ENCODE results near the gene IARS1.

The IARS1 gene

GRCh38 chr9:92293452-92294296 is at the start of gene IARS1:
TSS of gene IARS1 (minus strand) at chr9:92293697. CDS start at chr9:92289419, 4,278 bp downstream.
- peak; percentile 93 to 96 for DNase-seq

DNA sequence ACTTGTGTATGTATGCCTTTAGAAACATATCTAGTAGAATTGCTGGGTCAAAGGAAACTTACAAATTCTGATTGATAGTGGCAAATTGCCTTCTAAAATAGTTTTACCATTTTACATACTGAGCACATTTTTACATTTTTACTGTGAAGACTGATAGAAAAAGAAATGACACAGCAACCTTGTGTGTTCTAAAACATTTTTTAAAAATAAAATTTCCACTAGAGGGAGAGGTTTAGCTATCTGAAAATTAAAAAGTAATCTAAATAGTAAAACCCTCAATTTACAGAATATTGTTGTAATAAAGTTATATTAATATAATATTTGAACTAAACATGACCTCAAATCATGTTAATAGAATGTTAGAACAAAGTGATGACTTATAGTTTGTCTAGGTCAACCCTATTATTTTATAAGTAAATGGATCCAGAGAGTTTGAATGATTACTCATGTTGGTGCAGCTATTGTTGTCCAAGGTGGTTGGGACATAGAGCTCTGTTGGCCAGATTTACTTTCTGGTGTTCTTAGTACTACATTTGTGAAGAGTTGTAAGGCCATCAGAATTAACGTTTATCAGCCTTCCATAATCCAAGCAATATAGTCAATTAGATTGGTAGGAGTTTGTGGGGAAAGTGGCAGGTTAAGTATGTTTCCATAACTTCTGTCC is 49.5 kb upstream of the IARS1 start:
- DNase-seq = no peak

DNA sequence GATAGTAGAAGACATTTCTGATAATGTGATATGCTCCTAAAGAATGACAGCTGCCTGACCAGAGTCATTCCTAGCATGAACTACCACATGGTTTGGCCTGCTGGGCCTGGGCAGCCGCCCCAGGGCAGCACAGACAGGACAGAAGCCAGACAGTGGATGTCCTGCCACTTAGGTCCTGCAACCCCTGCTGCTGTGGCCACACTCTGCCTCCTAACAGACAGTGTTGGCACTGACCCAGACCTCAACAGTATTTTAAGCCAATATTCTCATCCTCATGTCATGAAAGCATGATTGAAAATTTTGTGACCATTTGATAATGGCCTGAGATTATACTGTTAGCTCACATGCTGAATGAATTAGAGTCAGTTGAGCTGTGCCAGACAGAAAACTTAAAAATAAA is 48.1 kb upstream of the IARS1 start:
- DNase-seq = no peak

GRCh38 chr9:92333282-92333634 is 39.8 kb upstream of the IARS1 start:
- DNase-seq = no peak

DNA sequence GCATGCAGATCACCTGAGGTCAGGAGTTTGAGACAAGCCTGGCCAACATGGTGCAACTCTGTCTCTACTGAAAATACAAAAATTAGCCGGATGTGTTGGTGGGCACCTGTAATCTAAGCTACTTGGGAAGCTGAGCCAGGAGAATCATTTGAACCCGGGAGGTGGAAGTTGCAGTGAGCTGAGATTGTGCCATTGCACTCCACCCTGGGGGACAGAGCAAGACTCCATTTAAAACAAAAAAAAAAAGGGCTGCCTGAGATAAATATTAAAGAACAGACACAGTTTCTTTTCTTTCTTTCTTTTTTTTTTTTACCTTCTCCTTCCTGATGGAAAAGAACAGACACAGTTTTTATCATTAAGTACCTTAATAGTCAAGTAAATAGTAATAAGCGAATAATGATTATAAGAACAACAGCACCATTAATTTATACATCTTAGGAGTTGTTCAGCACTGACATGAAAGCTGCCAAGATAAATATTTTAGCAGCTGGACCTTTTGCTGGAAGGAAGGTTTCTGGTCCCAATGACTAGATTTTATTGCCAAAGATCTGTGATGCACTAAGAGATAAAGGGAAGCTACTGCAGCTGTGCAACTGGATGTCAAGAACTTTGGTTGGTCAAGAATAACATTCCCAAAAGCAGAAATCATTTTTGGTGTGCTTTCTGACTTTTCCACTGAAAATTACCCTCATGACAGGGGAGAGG is 39.2 kb upstream of the IARS1 start:
- no peak for DNase-seq

GRCh38 chr9:92328225-92328624 is 34.7 kb upstream of the IARS1 start:
- peak in 1 of 2 experiments; percentile 46 for DNase-seq

GRCh38 chr9:92327283-92327850 is 33.9 kb upstream of the IARS1 start:
- no peak for DNase-seq

GRCh38 chr9:92325991-92326500 is 32.5 kb upstream of the IARS1 start:
- DNase-seq = no peak

- peak; percentile 58 to 94 for DNase-seq
Observed at GRCh38 chr9:92325269-92325990, 31.9 kb upstream of the IARS1 start, which contains the start of the genes CENPP and NOL8. TSS of gene CENPP (plus strand) at chr9:92325953. TSS of gene NOL8 (minus strand) at chr9:92325350. CDS start at chr9:92324161, 1,189 bp downstream.

- no peak for DNase-seq
Observed at GRCh38 chr9:92324889-92325268, 31.4 kb upstream of the IARS1 start.

GRCh38 chr9:92324431-92324830 is 30.9 kb upstream of the IARS1 start:
- DNase-seq = no peak

- no peak for DNase-seq
Observed at GRCh38 chr9:92315456-92315855, 22.0 kb upstream of the IARS1 start.

- DNase-seq = no peak
Observed at GRCh38 chr9:92313624-92314012, 20.1 kb upstream of the IARS1 start.

GRCh38 chr9:92312887-92313623 is 19.6 kb upstream of the IARS1 start:
- DNase-seq = no peak

GRCh38 chr9:92310562-92310961 is 17.1 kb upstream of the IARS1 start:
- no peak for DNase-seq

GRCh38 chr9:92308893-92309292 is 15.4 kb upstream of the IARS1 start:
- no peak for DNase-seq

DNA sequence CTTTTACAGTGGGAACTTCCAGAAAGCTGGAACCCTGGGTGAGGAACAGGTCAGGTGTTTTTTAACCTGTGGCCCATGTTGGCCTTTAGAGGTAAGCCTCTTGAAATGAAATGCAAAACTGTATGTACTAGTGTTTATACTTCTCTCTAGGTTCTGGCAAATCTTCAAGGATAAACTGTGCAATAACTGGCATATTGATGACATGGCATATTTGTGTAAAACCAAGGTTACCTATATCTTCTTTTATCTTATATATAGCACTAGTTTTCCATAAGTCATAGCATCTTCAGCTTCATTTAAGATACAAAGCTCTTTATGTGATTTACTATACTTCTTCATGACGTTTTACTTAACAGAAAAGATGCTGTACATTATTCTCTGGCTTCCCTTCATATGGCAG is 7.4 kb upstream of the IARS1 start:
- no peak for DNase-seq

DNA sequence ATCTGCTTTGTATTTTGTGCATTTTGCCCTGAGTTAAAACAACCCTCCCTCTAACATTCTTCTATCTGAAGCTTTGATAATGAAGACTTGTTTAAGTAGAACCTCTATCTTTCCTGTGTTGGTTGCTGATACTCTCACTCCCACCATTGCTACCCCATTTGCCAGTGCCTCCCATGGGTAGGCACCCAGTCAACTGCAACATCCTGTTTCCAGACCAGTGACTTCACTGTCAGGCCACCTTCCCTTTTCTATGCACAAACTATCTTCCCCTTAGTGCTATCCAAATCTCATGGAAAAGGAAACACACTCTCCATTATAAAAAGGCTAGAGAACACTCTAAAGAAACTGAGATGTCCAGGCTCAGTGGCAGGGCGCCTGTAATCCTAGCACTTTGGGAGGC is 5.6 kb upstream of the IARS1 start:
- no peak for DNase-seq

- DNase-seq = no peak
Observed at GRCh38 chr9:92298036-92298435, 4.5 kb upstream of the IARS1 start.

DNA sequence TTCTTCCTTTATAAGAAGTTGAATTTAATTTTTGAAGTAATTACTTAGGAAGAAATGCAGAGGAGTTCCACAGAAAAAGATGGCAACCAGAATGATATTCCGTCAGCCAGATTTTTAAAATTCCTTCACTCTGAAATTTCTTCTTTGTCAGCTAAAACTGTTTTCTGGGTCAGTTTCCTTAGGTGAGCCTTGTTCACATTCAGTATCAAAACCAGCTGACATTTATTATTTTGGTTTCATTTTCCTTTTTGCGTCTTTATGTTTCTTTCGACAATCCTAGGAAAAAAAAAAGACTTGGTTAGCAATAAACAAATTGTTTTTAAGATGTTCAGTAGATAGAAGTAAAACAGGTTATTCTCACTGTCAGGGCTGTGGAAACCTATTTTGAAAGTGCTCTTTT is 4.1 kb upstream of the IARS1 start:
- DNase-seq = no peak

DNA sequence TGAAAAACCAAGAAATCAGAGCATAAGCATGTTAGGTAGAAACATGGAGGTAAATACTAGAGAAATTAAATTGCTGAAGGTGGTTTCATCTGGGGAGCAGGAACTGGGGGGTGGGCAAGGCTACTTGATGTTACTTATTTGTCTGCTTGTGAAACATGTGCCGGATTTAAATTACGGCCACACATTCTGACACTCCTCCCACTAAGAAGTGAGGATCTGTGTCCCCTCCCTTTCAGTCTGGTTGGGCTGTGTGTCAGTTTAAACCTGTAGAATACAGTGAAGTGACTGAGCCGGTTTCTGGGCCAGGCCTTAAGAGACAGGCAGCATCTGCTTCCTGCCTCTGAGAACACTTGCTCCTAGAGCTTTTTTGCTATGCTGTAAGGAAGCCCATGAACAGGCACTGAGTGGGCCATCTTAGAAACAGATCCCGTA is 2.3 kb upstream of the IARS1 start:
- no peak for DNase-seq
